Amniotic stem cell (primary cell): ENCODE results near the gene GIMAP4.
"Not testable (repeated sequence)": the region's sequence is repeated elsewhere in the genome, so short reads cannot be mapped to it uniquely, and the experiment has no call there.

Experiments used
- DNase-seq: peaks from one replicate; lab custom pipeline; 2025; lab: John Stamatoyannopoulos, UW

Gene GIMAP4

DNA sequence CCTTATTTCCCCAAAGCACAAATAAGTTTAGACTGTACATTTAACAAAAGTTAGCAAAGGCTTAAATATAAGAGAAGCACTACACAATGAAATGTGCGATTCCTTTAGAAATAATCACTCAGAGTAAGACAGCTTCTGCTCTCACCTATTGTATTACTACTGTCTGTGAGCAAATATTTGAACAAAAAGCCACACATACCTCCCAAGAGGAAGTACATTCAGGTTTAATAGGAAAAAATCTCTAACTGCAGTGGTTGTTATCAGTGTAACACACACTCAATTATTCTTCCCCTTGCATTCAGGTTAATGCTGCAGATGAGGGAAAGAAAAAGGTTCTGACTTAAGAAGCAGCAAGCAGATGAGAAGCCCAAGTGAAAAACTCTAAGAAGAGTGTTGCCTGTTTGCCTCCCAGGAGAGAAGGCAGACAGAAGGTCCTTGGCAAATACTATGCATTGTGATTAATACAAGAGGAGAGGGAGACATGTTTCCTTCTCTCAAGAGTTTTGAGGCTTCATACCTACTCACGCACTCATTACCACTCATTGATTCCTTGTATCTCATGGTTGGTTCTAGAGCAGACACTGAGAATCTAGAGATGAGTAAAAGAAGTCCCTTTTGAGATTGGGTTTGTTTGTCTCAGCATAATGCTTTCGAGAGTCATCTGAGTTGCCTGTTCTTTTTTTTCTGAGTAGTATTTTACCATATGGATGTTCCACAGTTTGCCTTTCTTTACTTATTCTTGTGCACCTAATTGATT lies 13.6 kb downstream of the GIMAP4 start:
- no peak for DNase-seq

DNA sequence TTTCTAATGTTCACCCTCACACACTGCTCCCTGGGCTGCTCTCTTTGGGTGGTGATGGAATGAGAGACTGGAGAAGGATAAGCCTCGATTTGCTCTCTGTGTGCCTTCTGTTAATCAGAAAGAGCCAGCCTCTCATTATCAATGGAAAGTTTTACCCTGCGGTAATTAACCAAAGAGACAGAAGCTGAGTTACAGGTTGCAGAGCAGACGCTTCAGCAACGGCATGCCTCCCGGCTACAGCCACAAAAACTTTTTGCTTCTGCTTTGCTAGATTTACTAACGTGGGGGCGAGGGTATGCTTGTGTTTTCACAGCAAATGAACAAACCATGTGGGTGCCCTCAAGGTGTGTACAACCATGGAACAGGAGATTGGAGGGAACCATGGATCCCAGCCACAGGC lies 18.0 kb downstream of the GIMAP4 start:
- DNase-seq, result no peak

DNA sequence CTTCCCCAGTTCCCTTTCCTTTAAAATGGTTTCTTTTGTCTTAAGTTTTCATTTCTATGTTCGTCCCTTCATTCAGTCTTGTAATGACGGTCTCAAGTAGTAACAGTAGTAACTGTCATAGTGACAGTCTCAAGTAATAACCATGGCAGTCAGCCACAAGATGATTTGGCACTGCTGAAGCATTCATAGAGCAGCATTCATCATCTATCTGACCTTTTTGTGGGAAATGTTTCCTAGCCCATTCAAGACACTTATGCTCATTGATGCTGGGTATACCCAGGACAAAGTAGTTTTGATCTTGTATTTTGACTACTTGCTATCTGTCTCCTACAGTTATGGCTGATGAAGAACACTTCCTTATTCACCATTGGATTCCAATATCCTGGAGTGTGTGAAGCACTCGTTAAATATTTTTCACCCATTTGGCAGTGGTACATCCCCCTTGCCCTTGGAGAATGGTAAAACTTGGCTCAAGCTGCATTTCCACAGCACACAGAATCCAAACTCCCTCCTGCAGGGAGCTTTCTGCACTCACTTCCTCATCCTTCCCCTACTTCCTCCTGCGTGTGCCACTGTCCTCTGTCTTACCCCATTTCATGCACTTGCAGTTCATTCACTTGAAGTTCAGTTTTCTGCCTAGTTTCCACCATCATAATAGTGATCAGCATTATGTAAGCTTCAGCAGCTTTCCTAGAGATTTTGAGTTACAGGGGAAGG lies 19.0 kb downstream of the GIMAP4 start:
- DNase-seq, result no peak

DNA sequence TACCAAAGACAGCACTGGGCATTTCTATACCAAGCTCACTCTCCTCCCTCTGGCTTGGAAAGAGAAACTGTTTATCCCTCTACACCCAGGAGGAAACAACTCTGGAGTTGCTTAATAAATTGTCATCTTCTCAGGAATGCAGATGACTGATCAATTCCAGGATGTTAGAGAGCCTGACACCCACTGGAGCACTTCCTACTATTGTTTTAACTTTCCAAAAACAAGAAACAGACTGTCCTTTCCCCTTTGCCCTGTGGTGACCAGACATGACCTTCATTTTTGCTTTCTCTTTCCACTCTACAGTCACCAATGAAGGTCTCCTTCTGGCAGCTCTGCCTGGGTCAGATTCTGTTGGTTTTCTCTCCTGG lies 19.6 kb downstream of the GIMAP4 start:
- DNase-seq, result no peak

DNA sequence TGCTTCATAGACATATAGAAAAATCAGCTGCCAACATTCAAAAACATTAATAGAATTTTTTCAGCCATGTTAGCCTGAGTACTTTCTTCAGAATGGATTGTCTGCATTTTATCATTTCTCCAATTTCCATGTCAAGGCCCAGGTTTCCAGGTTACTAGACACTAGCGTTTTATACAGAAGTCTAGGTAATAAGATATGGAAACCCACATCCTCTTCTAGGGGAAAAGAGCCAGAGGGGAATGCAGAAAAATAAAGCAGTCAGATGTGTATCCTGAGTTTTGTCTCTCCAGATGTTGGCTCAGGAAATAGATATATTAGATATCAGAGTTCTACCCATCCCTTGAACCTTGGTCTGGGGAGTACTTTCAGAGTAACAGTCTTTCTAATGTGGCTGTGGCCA lies 20.4 kb downstream of the GIMAP4 start:
- DNase-seq, result no peak

DNA sequence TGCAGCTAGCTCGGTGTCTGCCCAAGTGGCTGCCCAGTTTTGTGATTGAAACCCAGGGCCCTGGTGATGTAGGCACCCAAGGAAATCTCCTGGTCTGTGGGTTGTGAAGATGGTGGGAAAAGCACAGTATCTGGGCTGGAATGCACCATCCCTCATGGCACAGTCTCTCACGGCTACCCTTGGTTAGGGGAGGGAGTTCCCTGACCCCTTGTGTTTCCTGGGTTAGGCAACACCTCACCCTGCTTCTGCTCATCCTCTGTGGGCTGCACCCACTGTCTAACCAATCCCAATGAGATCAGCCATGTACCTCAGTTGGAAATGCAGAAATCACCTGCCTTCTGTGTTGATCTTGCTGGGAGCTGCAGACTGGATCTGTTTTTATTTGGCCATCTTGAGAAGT lies 27.6 kb downstream of the GIMAP4 start:
- no peak for DNase-seq

DNA sequence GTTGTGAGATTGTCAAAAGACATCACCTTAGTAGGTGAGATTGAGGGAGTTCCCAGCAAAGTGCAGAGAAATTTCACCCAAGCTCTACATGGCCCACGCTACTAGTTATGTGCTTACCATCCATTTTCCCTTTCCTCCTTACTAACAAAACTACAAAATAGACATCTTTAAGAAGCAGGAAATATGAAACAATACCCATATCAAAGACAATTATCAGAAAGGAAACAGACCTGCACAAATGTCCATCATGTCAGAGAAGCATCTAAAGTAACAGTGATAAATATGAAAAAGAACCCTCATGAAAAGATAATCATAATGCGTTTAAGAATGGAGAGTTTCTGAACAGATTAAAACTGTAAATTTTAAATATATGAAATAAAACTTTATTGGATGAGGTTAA lies 28.2 kb downstream of the GIMAP4 start:
- no peak for DNase-seq

DNA sequence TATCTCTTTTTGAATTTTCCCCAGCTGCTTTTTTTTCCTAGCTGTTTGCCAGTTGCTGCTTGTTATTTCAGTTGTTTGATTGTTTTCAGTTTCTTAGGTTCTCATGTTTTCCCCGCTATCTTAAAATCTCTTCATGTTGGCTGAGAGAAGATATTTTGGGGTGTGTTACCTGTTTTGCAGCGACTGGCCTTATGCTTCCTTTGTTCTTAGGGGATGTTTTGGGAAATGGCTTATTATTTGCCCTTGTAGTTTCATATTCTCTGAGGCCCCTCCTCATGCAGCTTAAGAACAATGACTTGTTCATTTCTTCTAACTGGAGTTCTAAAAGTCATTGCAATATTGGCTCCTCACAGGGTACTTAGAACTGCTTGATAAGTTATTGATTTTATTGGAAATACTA lies 36.4 kb downstream of the GIMAP4 start:
- not testable (repeated sequence) for DNase-seq

DNA sequence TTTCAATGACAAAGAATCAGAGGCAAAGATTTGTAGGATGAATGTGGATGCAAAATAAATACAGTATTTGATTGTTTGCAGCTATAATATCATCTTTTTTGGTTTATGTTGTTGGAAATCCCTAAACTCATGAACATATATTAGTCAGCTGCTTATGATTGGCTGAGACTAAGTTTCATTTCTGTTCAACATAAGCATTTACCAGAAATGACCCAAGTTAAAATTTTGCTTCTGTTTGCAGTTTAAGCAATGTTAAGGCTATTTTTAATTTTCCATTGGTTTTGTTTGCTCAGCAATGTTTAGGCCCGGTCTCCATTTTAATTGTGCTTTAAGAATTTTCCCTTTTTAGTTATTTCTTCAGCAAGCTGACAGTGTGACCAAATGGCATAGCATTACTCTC lies 43.0 kb downstream of the GIMAP4 start:
- DNase-seq, result no peak

DNA sequence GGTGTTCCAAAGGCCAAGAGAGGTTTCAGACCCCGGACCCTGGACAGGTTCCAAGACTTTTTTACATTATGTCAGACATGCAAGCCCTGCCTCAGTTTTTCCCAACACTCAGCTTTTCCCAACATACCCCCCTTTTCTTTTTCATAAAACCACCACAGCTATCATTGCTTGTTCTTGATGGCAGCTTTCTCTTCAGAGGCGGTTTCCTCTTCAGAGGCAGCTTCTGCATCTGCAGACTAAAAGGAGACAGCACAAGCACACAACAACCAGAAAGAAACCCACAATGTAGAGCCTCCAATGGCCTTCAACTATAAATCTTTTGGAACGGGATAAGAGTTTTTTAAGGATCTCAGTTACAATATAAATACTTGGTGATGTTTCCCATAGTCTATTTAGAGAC lies 45.7 kb downstream of the GIMAP4 start:
- DNase-seq, result no peak

DNA sequence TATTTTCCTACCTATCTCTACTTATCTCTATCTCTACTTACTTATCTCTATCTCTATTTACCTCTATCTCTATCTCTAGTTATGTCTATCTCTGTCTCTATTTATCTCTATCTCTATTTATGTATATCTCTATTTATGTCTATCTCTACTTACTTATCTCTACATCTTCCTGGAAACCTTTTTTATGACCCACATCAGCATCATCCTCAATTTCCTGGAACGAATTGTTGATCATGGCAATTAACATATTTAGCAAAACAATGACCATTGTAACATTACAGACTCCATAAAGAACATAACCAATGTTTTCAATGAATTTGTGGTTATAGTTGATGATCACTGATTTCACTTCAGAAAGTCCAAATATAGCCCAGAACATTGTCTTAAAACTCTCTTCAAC lies 46.7 kb downstream of the GIMAP4 start:
- no peak for DNase-seq

DNA sequence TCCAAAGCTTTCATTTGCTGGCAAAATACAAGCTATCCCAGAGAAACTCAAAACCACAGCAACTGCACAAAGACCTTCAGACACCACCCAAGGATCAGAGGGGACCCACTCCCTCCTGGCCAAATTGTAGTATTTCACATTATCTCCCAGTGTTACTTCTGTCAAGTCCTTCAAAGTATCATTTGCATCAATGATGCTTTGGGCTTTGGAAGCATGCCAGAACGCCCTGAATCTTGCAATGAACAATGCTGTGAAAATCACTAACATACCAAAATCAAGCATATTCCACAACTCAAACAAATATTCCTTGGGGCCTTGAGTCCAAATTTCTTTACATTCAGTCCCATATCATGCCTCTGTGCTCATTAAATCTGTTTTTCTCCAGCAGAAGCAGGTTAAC lies 47.2 kb downstream of the GIMAP4 start:
- DNase-seq, result not testable (repeated sequence)

DNA sequence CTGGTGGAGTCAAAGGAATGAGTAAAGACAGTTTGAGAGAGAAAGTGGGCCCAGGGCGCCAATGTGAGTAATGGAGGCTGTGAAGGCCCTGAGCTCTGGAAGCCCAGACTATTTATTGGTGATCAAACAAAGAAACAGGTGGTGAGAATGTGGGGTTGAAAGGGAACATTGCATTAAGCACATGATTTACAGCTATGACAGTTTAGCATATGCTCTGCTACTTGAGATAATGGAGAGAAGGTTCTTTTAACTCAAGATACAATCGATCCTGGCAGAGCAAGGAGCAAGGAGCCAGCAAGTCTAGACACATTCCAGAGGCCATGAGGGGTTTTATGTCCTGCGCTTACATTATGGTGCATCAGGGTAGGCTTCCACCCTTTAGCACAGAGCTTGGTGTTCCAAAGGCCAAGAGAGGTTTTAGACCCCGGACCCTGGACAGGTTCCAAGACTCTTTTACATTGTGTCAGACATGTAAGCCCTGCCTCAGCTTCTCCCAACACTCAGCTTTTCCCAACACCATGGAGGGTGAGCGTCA lies 48.1 kb downstream of the GIMAP4 start:
- DNase-seq, result not testable (repeated sequence)

DNA sequence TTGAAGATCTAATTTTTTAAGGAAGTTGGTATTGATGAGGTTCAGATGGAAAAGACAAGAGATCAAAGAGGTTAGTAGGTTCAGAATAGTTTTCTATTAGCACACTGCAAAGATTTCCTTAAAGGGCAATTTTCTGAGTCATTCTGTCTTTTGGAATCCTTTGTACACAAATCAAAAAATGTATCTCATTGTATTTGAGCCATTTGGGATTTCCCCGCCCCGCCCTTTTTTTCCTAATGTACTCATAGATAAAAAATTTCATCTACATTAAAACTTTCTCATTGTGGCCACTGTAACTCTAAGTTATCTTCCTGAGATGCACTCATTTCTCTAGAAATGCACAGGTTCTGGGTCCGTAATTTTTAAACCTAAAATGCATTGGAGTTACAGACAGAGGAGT lies 52.9 kb downstream of the GIMAP4 start:
- DNase-seq, result no peak

DNA sequence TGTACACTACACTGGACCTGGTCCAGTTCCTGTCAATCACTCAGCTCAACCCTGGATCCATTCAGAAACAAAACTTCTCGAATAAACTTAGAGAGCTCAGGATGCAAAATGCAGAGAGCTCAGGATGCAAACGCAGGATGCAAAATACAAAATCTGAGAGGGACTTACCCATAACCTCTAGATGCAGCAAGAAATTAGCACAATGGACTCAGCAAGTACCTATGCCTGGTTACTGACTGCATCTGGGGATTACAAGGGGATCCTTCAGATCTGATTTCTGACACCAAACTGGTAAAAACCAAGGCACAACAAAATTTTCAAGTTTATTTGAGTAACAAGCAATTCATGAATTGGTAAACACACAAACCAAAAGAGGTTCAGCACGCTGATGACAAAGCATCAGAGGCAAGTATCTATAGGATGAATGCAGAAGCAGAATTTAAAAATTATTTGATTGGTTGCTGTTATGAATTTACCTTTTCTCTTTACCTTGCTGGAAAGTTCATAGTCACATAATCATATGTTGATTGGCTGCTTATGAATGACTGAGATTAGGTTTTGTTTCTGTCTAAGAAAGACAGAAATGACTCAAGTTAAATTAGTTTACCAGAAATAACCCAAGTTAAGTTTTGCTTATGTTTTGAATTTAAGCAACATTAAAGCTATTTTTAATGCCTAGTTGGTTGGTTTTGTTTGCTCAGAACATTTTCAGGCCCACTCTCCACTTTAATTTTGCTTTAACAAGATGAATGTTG lies 53.6 kb downstream of the GIMAP4 start:
- DNase-seq, result no peak

DNA sequence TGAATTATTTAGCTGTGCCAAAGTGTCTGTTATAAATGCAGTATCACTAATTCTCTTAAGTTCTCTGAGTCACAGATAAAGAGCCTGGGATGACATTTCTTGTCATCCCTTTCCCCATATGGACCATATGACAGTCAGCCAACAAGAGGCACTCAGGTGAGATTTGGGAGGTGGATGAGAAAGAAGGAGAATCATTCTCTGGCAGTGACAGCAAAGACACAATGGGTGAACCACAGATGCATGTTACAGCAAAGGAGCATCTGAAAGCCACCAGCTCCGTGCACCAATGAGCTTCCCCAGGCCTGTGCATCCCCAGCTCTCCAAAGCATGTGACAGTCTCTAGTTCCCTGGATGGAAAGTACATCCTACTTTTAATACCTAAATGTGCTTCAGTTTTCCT lies 54.2 kb downstream of the GIMAP4 start:
- no peak for DNase-seq
